Erythroblast (primary cell): ENCODE measurements around the gene FALEC.

Source experiments
- GATA1 ChIP-seq: IDR thresholded peaks from 2 replicates; pipeline ENCODE4 v1.6.1; 2011; ENCODE audit warnings: low read depth, mild to moderate bottlenecking, control low read depth, low read length, moderate library complexity
- POLR2A ChIP-seq: IDR thresholded peaks from 2 replicates; pipeline ENCODE4 v1.6.1; 2011; ENCODE audit warnings: mild to moderate bottlenecking, low read length

- TF ChIP-seq POLR2A (peak; percentile 67), GATA1 (no peak)
These were observed at the start of gene FALEC for GRCh38 chr1:150515328-150516049.
